Activated CD8-positive, alpha-beta memory T cell treated with anti-CD3 and anti-CD28 coated beads, Interleukin-2, amount 10 ng/mL, durations not matched to agents 7 days and 5 days (primary cell): Measurements from ENCODE around the gene ZNF581. TPM values are rescaled to one million over a fixed set of nuclear protein-coding genes. Genes with fewer than 3 reads are reported as not detected.

Experiments
- ATAC-seq: fragments of 150-1000 bp; cut with Tn5 transposase; one replicate; pipeline ENCODE4 v1.10.0; 2021; ENCODE audit warnings: moderate library complexity
- CTCF ChIA-PET: fragments of 350-600 bp; sonication (Branson Sonifier 250); formaldehyde crosslinking; loops from one replicate; lab custom pipeline; 2021; ENCODE audit warnings: antibody characterized with exemption; lab: Charles Lee
- DNase-seq: peaks from one replicate; pipeline ENCODE4 v3.0.0-alpha.2; 2020
- H3K27ac Mint-ChIP-seq: one replicate; pipeline ENCODE4 v1.8.0; 2021; ENCODE audit warnings: mild to moderate bottlenecking, mixed read lengths
- H3K27me3 Mint-ChIP-seq: one replicate; pipeline ENCODE4 v1.8.0; 2021; ENCODE audit warnings: mixed read lengths
- H3K36me3 Mint-ChIP-seq: one replicate; pipeline ENCODE4 v1.8.0; 2021; ENCODE audit warnings: mild to moderate bottlenecking, mixed read lengths
- H3K4me1 Mint-ChIP-seq: one replicate; pipeline ENCODE4 v1.8.0; 2021; ENCODE audit warnings: mixed read lengths
- H3K4me3 Mint-ChIP-seq: one replicate; pipeline ENCODE4 v1.8.0; 2021; ENCODE audit warnings: mild to moderate bottlenecking, moderate library complexity, mixed read lengths
- H3K9me3 Mint-ChIP-seq: one replicate; pipeline ENCODE4 v1.8.0; 2022; ENCODE audit warnings: low read depth, mixed read lengths
- total RNA-seq, 2 experiments: library from RNA; stranded (reverse); gene quantifications; one replicate each; pipeline ENCODE4 v1.2.3, GENCODE V29; 2021

ZNF581 gene
- total RNA-seq, 2 experiments from 2014 or later: 23.7 to 25.4 TPM

GRCh38 chr19:55648585-55649267 lies 5.3 kb downstream of the ZNF581 start:
- no peaks in the 10 kb centered on the region for H3K27me3 Mint-ChIP-seq
- H3K27ac Mint-ChIP-seq: peak overlapping the region; percentile 52
- peaks cover 30% of the 10 kb centered on the region for H3K4me1 Mint-ChIP-seq
- no peaks in the 10 kb centered on the region for H3K9me3 Mint-ChIP-seq
- CTCF ChIA-PET: interaction anchor here (1.1 to 5.5 kb wide), 4 partner anchors 9 to 508 kb away, joined by 3 to 74 read pairs (median 4); no protein-coding TSS in a partner anchor
- no peak for DNase-seq
- no peak for ATAC-seq
- peaks cover 8% of the 10 kb centered on the region for H3K36me3 Mint-ChIP-seq
- peak overlapping the region; percentile 63 for H3K4me3 Mint-ChIP-seq

DNA sequence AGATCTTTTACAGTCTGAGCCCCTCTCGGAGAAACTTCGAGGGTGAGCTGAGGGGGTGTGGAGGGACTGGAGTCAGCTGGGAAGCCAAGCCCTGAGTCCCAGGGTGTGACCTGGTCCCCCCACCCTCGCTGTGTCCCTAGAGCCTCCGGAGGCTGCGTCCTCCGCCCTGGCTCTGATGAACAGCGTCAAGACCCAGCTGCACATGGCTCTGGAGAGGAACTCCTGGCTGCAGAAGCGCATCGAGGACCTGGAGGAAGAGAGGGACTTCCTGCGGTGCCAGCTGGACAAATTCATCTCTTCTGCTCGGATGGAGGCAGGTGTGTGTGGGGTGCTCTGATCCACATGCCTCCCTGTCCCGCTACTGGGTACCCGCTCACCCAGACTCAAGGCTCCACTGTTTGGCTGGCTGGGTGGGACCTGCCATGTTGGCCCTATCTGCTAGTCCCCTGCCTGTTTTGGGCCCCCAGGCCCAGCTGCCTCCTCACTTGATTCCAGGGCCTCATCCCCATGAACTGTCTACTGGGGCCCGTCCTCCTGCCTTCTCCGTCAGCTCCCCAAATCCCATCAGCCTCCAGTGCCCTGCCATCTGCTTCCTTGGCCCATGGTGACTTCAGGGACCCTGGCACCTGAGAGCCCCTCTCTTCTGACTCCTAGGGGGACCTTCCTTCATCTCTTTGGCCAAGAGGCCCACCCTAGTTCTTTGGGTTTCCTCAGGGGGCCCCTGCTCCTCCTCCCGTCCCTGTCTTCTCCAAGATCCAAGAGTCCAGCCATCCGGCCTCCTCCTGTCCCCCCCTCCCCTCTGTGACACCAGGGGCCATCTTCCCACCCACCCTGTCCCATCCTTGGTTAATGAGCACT lies 6.0 kb downstream of the ZNF581 start:
- H3K4me1 Mint-ChIP-seq: peaks cover 26% of the 10 kb centered on the region
- H3K27me3 Mint-ChIP-seq: no peaks in the 10 kb centered on the region
- H3K27ac Mint-ChIP-seq: no peak overlapping the region
- H3K36me3 Mint-ChIP-seq: peaks cover 8% of the 10 kb centered on the region
- peak overlapping the region; percentile 63 for H3K4me3 Mint-ChIP-seq
- CTCF ChIA-PET: interaction anchor here (1.1 to 5.5 kb wide), 4 partner anchors 10 to 509 kb away, joined by 3 to 74 read pairs (median 4); no protein-coding TSS in a partner anchor
- no peaks in the 10 kb centered on the region for H3K9me3 Mint-ChIP-seq
- DNase-seq: no peak
- ATAC-seq: no peak

GRCh38 chr19:55650126-55650557 lies 6.7 kb downstream of the ZNF581 start:
- H3K9me3 Mint-ChIP-seq: no peaks in the 10 kb centered on the region
- DNase-seq: no peak
- peaks cover 8% of the 10 kb centered on the region for H3K36me3 Mint-ChIP-seq
- CTCF ChIA-PET: interaction anchor here (1.3 to 5.5 kb wide), 2 partner anchors 16 to 509 kb away, joined by 4 to 74 read pairs; no protein-coding TSS in a partner anchor
- no peaks in the 10 kb centered on the region for H3K27me3 Mint-ChIP-seq
- no peak overlapping the region for H3K4me3 Mint-ChIP-seq
- H3K27ac Mint-ChIP-seq: no peak overlapping the region
- ATAC-seq: no peak
- H3K4me1 Mint-ChIP-seq: peaks cover 21% of the 10 kb centered on the region

DNA sequence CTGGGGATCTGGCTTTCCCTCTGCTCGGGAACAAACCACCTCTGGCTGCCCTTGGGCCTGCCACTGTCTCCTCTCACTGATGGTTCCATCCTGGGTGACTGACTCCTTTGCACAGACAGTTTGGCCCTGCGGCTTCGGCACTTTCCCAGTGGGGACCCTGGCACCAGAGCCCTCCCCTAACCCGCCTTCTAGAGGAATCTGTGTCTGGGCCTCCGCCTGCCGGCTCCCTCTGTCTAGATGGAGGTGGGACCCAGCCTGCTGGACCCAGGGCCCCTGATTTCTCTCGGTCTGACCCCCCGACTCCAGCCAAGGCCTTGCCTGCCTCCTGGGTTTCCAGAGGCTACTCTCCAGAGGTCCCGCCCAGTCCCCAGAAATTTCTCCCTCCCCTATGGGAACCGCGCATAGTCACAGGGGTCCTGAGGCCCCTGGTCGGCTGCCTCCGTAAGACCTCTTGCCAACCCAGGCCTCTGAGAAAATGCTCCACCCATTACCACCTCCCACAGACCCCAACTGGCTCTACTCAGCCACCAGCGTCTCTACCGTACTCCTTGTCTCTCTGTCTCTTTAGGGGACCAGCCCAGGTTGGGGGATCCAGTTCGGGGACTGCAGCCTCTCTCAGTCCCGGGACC lies 7.3 kb downstream of the ZNF581 start:
- no peak for DNase-seq
- Mint-ChIP-seq H3K9me3 (no peaks in the 10 kb centered on the region), H3K27me3 (no peaks in the 10 kb centered on the region), H3K4me3 (no peak overlapping the region), H3K27ac (no peak overlapping the region), H3K36me3 (peaks cover 6% of the 10 kb centered on the region), H3K4me1 (peaks cover 16% of the 10 kb centered on the region)
- CTCF ChIA-PET: interaction anchor here (5.5 kb wide), 1 partner anchor 16 kb away, joined by 74 read pairs; no protein-coding TSS in a partner anchor
- ATAC-seq: no peak

DNA sequence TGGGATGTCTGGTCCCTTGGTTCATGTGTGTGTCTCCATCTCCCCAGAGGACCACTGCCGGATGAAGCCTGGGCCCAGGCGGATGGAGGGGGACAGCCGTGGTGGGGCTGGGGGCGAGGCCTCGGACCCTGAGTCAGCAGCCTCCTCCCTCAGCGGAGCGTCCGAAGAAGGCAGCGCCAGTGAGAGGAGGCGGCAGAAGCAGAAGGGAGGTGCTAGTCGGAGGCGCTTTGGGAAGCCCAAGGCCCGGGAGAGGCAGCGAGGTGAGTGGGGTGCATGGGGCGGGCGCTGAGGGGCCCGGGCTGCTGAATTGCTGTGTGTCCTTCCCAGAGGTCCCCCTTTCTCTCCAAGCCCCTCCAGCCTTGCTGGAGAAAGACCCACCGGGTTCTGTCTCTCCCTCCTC lies 7.8 kb downstream of the ZNF581 start:
- no peaks in the 10 kb centered on the region for H3K9me3 Mint-ChIP-seq
- H3K4me3 Mint-ChIP-seq: no peak overlapping the region
- CTCF ChIA-PET: no interaction called here
- H3K27ac Mint-ChIP-seq: no peak overlapping the region
- H3K27me3 Mint-ChIP-seq: no peaks in the 10 kb centered on the region
- ATAC-seq (no peak), DNase-seq (no peak)
- H3K36me3 Mint-ChIP-seq: peaks cover 11% of the 10 kb centered on the region
- peaks cover 20% of the 10 kb centered on the region for H3K4me1 Mint-ChIP-seq

DNA sequence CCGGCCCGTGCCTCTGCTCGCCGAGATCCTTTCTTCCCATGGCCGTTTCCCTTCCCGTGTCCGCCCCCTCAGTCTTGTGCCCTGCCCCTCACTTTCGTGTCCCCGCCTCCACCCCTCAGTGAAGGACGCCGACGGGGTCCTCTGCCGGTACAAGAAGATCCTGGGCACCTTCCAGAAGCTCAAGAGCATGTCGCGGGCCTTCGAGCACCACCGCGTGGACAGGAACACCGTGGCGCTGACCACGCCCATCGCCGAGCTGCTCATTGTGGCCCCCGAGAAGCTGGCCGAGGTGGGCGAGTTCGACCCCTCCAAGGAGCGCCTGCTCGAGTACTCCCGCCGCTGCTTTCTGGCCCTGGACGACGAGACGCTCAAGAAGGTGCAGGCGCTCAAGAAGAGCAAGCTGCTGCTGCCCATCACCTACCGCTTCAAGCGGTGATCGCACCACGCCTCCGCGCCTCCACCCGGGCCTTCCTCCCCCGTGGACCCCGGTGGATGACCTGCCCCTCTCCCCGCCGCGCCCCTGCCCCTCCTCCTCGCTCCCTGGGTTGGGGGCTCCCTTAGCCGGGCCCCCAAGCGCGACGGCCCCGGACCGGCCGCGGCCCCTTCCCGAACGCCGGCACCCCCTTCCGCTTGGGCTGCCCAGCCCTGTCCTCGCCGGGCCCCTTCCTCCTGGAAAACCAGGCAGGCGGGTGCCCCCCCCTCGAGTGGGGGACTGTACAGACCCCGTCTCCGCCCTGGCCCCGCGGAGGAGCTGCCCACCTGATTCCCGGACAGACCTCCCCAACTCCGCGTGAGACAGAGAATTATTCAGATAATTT lies 9.1 kb downstream of the ZNF581 start:
- no peaks in the 10 kb centered on the region for H3K9me3 Mint-ChIP-seq
- H3K36me3 Mint-ChIP-seq: peaks cover 23% of the 10 kb centered on the region
- DNase-seq (no peak), ATAC-seq (no peak)
- H3K4me1 Mint-ChIP-seq: peaks cover 28% of the 10 kb centered on the region
- no peak overlapping the region for H3K27ac Mint-ChIP-seq
- H3K27me3 Mint-ChIP-seq: no peaks in the 10 kb centered on the region
- H3K4me3 Mint-ChIP-seq: peak overlapping the region; percentile 13
- CTCF ChIA-PET: interaction anchor here (0.7 to 3.9 kb wide), 15 partner anchors 9 to 681 kb away, joined by 3 to 104 read pairs (median 4); partner anchors contain the start of genes FIZ1, ZNF524, ZNF581 and ZNF628

GRCh38 chr19:55653651-55654322 lies 10.3 kb downstream of the ZNF581 start:
- peaks cover 27% of the 10 kb centered on the region for H3K36me3 Mint-ChIP-seq
- no peaks in the 10 kb centered on the region for H3K27me3 Mint-ChIP-seq
- peaks cover 35% of the 10 kb centered on the region for H3K4me1 Mint-ChIP-seq
- H3K4me3 Mint-ChIP-seq: peak overlapping the region; percentile 88
- peak; percentile 57 for ATAC-seq
- H3K9me3 Mint-ChIP-seq: no peaks in the 10 kb centered on the region
- CTCF ChIA-PET: interaction anchor here (0.7 to 3.9 kb wide), 27 partner anchors 10 to 679 kb away, joined by 3 to 104 read pairs (median 4); partner anchors contain the start of genes FIZ1, ZNF524, ZNF581 and ZNF628
- peak overlapping the region; percentile 95 for H3K27ac Mint-ChIP-seq
- peak; percentile 98 for DNase-seq

GRCh38 chr19:55654323-55654867 lies 10.9 kb downstream of the ZNF581 start:
- H3K4me3 Mint-ChIP-seq: peak overlapping the region; percentile 88
- no peaks in the 10 kb centered on the region for H3K9me3 Mint-ChIP-seq
- DNase-seq (peak; percentile 100), ATAC-seq (peak; percentile 81)
- CTCF ChIA-PET: interaction anchor here (0.9 to 3.9 kb wide), 14 partner anchors 11 to 177 kb away, joined by 3 to 104 read pairs (median 5); partner anchors contain the start of genes FIZ1, ZNF524, ZNF581 and ZNF784
- peaks cover 29% of the 10 kb centered on the region for H3K36me3 Mint-ChIP-seq
- H3K27me3 Mint-ChIP-seq: no peaks in the 10 kb centered on the region
- H3K27ac Mint-ChIP-seq: peak overlapping the region; percentile 95
- H3K4me1 Mint-ChIP-seq: peaks cover 35% of the 10 kb centered on the region

- Mint-ChIP-seq H3K27me3 (no peaks in the 10 kb centered on the region), H3K9me3 (no peaks in the 10 kb centered on the region), H3K36me3 (peaks cover 32% of the 10 kb centered on the region), H3K4me3 (peak within 1 kb of the TSS; percentile 88), H3K4me1 (peaks cover 37% of the 10 kb centered on the region), H3K27ac (peak within 1 kb of the TSS; percentile 95)
- ATAC-seq (peak; percentile 57), DNase-seq (peak; percentile 97)
- CTCF ChIA-PET: interaction anchor here (0.9 to 3.9 kb wide), 14 partner anchors 11 to 178 kb away, joined by 3 to 104 read pairs (median 5); partner anchors contain the start of genes FIZ1, ZNF524, ZNF581 and ZNF784
Measured at GRCh38 chr19:55654868-55655647, 11.6 kb downstream of the ZNF581 start, which contains the start of gene U2AF2. U2AF2 (plus strand) TSS chr19:55655035; CDS start chr19:55655105, 70 bp downstream.

- Mint-ChIP-seq H3K4me1 (peaks cover 37% of the 10 kb centered on the region), H3K9me3 (no peaks in the 10 kb centered on the region), H3K27me3 (no peaks in the 10 kb centered on the region), H3K36me3 (peaks cover 38% of the 10 kb centered on the region), H3K27ac (peak overlapping the region; percentile 95), H3K4me3 (peak overlapping the region; percentile 88)
- DNase-seq (no peak), ATAC-seq (no peak)
- CTCF ChIA-PET: interaction anchor here (2.3 kb wide), 1 partner anchor 23 kb away, joined by 14 read pairs; no protein-coding TSS in a partner anchor
Measured at GRCh38 chr19:55655648-55656040, 12.2 kb downstream of the ZNF581 start.

- no peak for ATAC-seq
- Mint-ChIP-seq H3K4me3 (peak overlapping the region; percentile 88), H3K27me3 (no peaks in the 10 kb centered on the region), H3K36me3 (peaks cover 43% of the 10 kb centered on the region), H3K4me1 (peaks cover 39% of the 10 kb centered on the region), H3K27ac (peak overlapping the region; percentile 95), H3K9me3 (no peaks in the 10 kb centered on the region)
- CTCF ChIA-PET: interaction anchor here (0.8 to 2.3 kb wide), 11 partner anchors 14 to 484 kb away, joined by 3 to 14 read pairs (median 4); no protein-coding TSS in a partner anchor
- DNase-seq: no peak
Measured at GRCh38 chr19:55656552-55656951, 13.1 kb downstream of the ZNF581 start.
